HG02588 (cell line): ENCODE measurements around the gene ZNF383.
"Not testable (repeated sequence)": the region's sequence is repeated elsewhere in the genome, so short reads cannot be mapped to it uniquely, and the experiment has no call there.

ENCODE experiments used
- ATAC-seq: cut with Tn5 transposase; IDR thresholded peaks from one replicate; pipeline ENCODE4 v1.9.1; 2021; ENCODE audit warnings: mild to moderate bottlenecking, moderate library complexity; ENCODE audit not compliant: unreplicated experiment

Gene ZNF383

GRCh38 chr19:37292998-37293939, 75.3 kb downstream of the ZNF383 start:
- ATAC-seq, result not testable (repeated sequence)

- not testable (repeated sequence) for ATAC-seq
Measured at GRCh38 chr19:37294246-37294645, 76.2 kb downstream of the ZNF383 start.
